H1 (cell line): ENCODE data around the gene TECPR2. TPM values are rescaled to one million over a fixed set of nuclear protein-coding genes. Genes with fewer than 3 reads are reported as not detected.
A peak's percentile ranks its signal among the peaks of the same experiment; 100 is the strongest.

Source experiments
- CEBPB ChIP-seq: IDR thresholded peaks from 2 replicates; pipeline ENCODE4 v1.6.1; 2012; ENCODE audit warnings: low read depth, low read length
- CHD1 ChIP-seq: IDR thresholded peaks from 2 replicates; pipeline ENCODE4 v1.6.1; 2012; ENCODE audit warnings: low read depth, low read length, improper control_type of control experiment
- CREB1 ChIP-seq: IDR thresholded peaks from 2 replicates; pipeline ENCODE4 v1.6.1; 2012; ENCODE audit warnings: inconsistent platforms
- EGR1 ChIP-seq: IDR thresholded peaks from 2 replicates; pipeline ENCODE4 v1.6.1; 2011; ENCODE audit warnings: low read depth, low read length, borderline replicate concordance
- EP300 ChIP-seq, 2 experiments: IDR thresholded peaks; 1 replicate in 1 of 2; 2 replicates in 1 of 2; pipeline ENCODE4 v1.6.1; 2011 to 2012; ENCODE audit warnings: low read depth in 2 of 2, low read length in 2 of 2, mild to moderate bottlenecking in 2 of 2, borderline replicate concordance in 1 of 2, inconsistent platforms in 1 of 2, moderate library complexity in 1 of 2
- EZH2 ChIP-seq: fragments of 200-600 bp; sonication (generic); IDR thresholded peaks from 2 replicates; pipeline ENCODE4 v1.7.1; 2012; ENCODE audit warnings: low read depth, mild to moderate bottlenecking, moderate library complexity, low read length, inconsistent platforms; ENCODE audit not compliant: severe bottlenecking
- GABPA ChIP-seq: IDR thresholded peaks from 2 replicates; pipeline ENCODE4 v1.6.1; 2011; ENCODE audit warnings: mild to moderate bottlenecking, low read length, moderate library complexity, borderline replicate concordance; ENCODE audit not compliant: insufficient read depth
- HDAC2 ChIP-seq, 2 experiments: fragments of 300-600 bp in 1 of 2; sonication (generic) in 1 of 2; IDR thresholded peaks; 2 replicates each; pipeline ENCODE4 v1.6.1; 2011 to 2012; ENCODE audit warnings: low read depth in 2 of 2, low read length in 2 of 2, mild to moderate bottlenecking in 2 of 2, moderate library complexity in 2 of 2, borderline replicate concordance in 1 of 2, inconsistent platforms in 1 of 2
- JUND ChIP-seq: IDR thresholded peaks from 2 replicates; pipeline ENCODE4 v1.6.1; 2011; ENCODE audit warnings: mild to moderate bottlenecking, improper control_type of control experiment, low read length
- KDM1A ChIP-seq: fragments of 200-600, 300-600 bp; sonication (generic); IDR thresholded peaks from 2 replicates; pipeline ENCODE4 v1.7.1; 2016; ENCODE audit warnings: mild to moderate bottlenecking, low read length, borderline replicate concordance
- KDM4A ChIP-seq: IDR thresholded peaks from one replicate; pipeline ENCODE4 v1.7.1; 2012; ENCODE audit warnings: low read depth, mild to moderate bottlenecking, moderate library complexity, low read length, inconsistent platforms; ENCODE audit not compliant: severe bottlenecking
- POLR2A ChIP-seq, 2 experiments: IDR thresholded peaks; 1 replicate in 1 of 2; 2 replicates in 1 of 2; pipeline ENCODE4 v1.6.1; 2011; ENCODE audit warnings: low read depth in 2 of 2, low read length in 2 of 2, mild to moderate bottlenecking in 2 of 2; ENCODE audit errors: control extremely low read depth in 1 of 2
- POLR2AphosphoS5 ChIP-seq: IDR thresholded peaks from 2 replicates; pipeline ENCODE4 v1.6.1; 2011; ENCODE audit warnings: low read depth, low read length
- POU5F1 ChIP-seq: IDR thresholded peaks from 2 replicates; pipeline ENCODE4 v1.6.1; 2011; ENCODE audit warnings: low read depth, mild to moderate bottlenecking, low read length, moderate library complexity
- RAD21 ChIP-seq, 2 experiments: IDR thresholded peaks in 1 of 2; conservative IDR thresholded peaks in 1 of 2; 2 replicates each; pipeline ENCODE4 v1.6.1; 2011; ENCODE audit warnings: low read depth in 2 of 2, low read length in 2 of 2, improper control_type of control experiment in 1 of 2, inconsistent platforms in 1 of 2, mild to moderate bottlenecking in 1 of 2, moderate library complexity in 1 of 2
- RBBP5 ChIP-seq: IDR thresholded peaks from 2 replicates; pipeline ENCODE4 v1.7.1; 2012; ENCODE audit warnings: low read depth, mild to moderate bottlenecking, inconsistent platforms, low read length, moderate library complexity, borderline replicate concordance
- RFX5 ChIP-seq: IDR thresholded peaks from 2 replicates; pipeline ENCODE4 v1.6.1; 2011; ENCODE audit warnings: low read depth, low read length, improper control_type of control experiment, borderline replicate concordance
- RXRA ChIP-seq: IDR thresholded peaks from 2 replicates; pipeline ENCODE4 v1.6.1; 2011; ENCODE audit warnings: low read depth, mild to moderate bottlenecking, low read length, moderate library complexity; ENCODE audit not compliant: insufficient read depth
- SP4 ChIP-seq: IDR thresholded peaks from 2 replicates; pipeline ENCODE4 v1.6.1; 2012; ENCODE audit warnings: low read length, inconsistent platforms
- ZNF274 ChIP-seq: IDR thresholded peaks from 2 replicates; pipeline ENCODE4 v1.7.0; 2012; ENCODE audit warnings: low read length, borderline replicate concordance; ENCODE audit errors: extremely low read depth
- polyA plus RNA-seq, 7 experiments: library from polyadenylated mRNA; depleted of rRNA in 3 of 7; stranded (reverse) in 5 of 7; unstranded in 2 of 7; fragments of >200 nt in 5 of 7; fragments of 200-250 nt in 2 of 7; gene quantifications; 1 replicate in 5 of 7; 2 replicates in 1 of 7; 4 replicates in 1 of 7; pipeline versions ENCODE4 v1.2.1 to v1.2.3, GENCODE V29; 2011 to 2013; ENCODE audit warnings: missing spikeins in 2 of 7, mixed read lengths in 2 of 7
- total RNA-seq: library from RNA; stranded (reverse); fragmentation: NEBNext Ultra II Directional; extraction: Animal tissue kit (Norgen Biotek cat#: 25700); gene quantifications from 2 replicates; pipeline ENCODE4 v1.2.1, GENCODE V29; 2021
- TF ChIP-seq, protein P1 (sequence below): IDR thresholded peaks from 2 replicates; pipeline ENCODE4 v1.6.1; 2011; ENCODE audit warnings: low read depth, mild to moderate bottlenecking, low read length; ENCODE audit not compliant: insufficient read depth
- TF ChIP-seq, protein P2 (sequence below): IDR thresholded peaks from 2 replicates; pipeline ENCODE4 v1.6.1; 2012; ENCODE audit warnings: inconsistent platforms

TECPR2 gene
- total and polyA plus RNA-seq, 2 of the 8 experiments (the other 6 are each of a cell fraction or from before 2014, with no cell fraction given) = 6.8 to 19.4 TPM

DNA sequence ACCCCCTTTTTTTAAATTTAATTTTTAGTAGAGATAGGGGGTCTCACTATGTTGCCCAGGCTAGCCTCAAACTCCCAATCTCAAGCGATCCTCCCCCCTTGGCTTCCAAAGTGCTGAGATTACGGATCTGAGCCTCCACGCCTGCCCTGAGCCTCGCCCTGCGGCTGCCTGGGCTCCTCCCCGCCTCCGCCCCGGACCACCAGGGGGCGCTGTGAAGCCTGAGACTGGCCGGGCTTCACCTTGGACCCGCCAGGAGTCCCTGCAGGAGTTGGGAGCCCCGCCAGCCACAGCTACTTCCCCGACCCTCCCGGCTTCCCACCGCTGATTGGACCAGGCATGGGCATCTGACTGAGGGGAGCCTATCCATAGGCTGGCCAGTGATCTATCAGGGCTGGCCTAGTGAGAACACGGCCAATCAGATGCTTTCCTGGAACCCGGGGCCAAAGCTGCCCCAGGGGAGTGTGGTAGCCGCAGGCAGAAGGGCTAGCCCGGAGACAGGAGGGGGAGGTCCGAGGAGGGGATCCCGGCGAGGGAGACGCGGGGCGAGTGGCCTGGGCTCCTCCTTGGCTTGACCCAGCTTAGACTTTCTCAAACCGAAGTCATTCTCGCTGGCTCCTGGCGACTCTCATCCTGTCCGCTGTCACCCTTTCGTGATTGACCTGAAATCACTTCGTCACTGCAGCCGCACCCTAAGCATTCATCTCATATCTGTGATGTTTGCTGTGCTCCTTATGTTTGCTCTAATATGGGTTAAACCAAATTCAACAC lies 161.9 kb downstream of the TECPR2 start (continued):
- TF ChIP-seq EP300 (IDR thresholded peaks at IDR 0.05; ENCODE audit: borderline replicate concordance in 1 of 2, low read depth in 2 of 2, low read length in 2 of 2) (no peak; a peak in 1 of 3 replicates), RFX5 (no peak), CREB1 (0 out of 2 replicates have a peak, but pooled peaks have one; percentile 18), JUND (no peak), ZNF274 (no peak), EZH2 (no peak), SP4 (no peak), HDAC2 (IDR thresholded peaks at IDR 0.05; ENCODE audit: borderline replicate concordance in 1 of 2, low read depth in 2 of 2, low read length in 2 of 2) (peak; percentile 80 to 96; a peak in 2 of 4 replicates), KDM1A (peak; percentile 46; the same call in 1 of the 2 replicates), RBBP5 (0 out of 2 replicates have a peak, but pooled peaks have one; percentile 45), EGR1 (peak; percentile 50), KDM4A (peak; percentile 53), POLR2A (IDR thresholded peaks at IDR 0.05; ENCODE audit: control extremely low read depth in 1 of 2, low read depth in 2 of 2, low read length in 2 of 2) (peak in 1 of 2 experiments; percentile 70; a peak in 2 of 3 replicates), POLR2AphosphoS5 (peak; percentile 72), RAD21 (IDR thresholded peaks at IDR 0.05 in 1 of 2, conservative IDR thresholded peaks at IDR 0.05 in 1 of 2; ENCODE audit: low read depth in 2 of 2, low read length in 2 of 2) (peak; percentile 82 to 90), GABPA (peak; percentile 67; the same call in 1 of the 2 replicates), CHD1 (no peak), RXRA (peak; percentile 67; the same call in 1 of the 2 replicates), CEBPB (no peak), POU5F1 (no peak)
- TF ChIP-seq, protein P1, sequence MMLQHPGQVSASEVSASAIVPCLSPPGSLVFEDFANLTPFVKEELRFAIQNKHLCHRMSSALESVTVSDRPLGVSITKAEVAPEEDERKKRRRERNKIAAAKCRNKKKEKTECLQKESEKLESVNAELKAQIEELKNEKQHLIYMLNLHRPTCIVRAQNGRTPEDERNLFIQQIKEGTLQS = peak; percentile 67; the same call in 1 of the 2 replicates
- TF ChIP-seq, protein P2, sequence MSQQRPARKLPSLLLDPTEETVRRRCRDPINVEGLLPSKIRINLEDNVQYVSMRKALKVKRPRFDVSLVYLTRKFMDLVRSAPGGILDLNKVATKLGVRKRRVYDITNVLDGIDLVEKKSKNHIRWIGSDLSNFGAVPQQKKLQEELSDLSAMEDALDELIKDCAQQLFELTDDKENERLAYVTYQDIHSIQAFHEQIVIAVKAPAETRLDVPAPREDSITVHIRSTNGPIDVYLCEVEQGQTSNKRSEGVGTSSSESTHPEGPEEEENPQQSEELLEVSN = peak; percentile 77
